ENCODE data around the gene GLTP. TPM values are rescaled to one million over a fixed set of nuclear protein-coding genes. Genes with fewer than 3 reads are reported as not detected.
"Not testable (repeated sequence)": the region's sequence is repeated elsewhere in the genome, so short reads cannot be mapped to it uniquely, and the experiment has no call there.

GLTP gene, protein sequence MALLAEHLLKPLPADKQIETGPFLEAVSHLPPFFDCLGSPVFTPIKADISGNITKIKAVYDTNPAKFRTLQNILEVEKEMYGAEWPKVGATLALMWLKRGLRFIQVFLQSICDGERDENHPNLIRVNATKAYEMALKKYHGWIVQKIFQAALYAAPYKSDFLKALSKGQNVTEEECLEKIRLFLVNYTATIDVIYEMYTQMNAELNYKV
- total RNA-seq: 20.5 and 42.5 TPM in 2 replicates
- 24.9 and 25.0 TPM in 2 replicates for polyA plus RNA-seq

DNA sequence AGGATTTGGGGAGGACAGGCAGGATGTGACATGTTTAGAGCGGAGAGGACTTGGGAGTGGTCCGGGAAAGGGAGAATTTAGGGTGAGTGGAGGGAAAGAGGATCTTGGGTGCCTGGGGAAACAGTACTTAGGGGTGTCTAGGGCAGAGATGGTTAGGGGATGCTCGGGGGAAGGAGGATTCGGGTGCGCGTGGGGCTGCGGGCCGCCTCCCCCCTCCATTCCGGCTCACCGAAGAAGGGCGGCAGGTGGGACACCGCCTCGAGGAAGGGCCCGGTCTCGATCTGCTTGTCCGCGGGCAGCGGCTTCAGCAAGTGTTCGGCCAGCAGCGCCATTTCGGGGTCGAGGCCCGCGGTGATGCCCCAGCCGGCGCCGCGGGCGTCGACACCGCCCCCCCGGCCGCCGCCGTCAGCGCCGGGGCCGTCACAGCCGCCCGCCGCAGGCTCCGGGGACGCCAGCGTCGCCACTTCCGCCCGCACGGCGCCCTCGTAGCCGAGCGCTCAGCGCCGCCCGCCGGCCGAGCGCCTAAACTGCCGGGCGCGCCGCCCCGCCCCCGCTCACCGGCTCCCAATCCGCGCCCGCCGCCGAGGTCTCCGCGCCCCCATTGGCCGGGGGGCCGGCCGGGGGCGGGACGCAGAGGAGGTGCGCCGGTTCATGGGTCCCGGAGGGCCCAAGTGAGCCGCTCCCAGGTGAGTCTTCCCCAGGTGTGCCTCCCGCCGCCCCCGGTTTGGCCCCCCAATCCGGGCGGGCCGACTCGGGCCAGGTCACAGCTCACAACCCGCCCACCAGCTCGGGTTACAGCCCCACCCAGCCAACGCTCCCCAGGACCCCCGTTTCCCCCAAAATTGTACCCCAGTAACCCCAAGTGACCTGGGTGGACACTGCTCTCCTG is at the start of gene GLTP:
TSS of gene GLTP (minus strand) at position 499 of the 889 bp plus-strand sequence. CDS start at position 332, 167 bp downstream.
- Histone ChIP-seq H3K27me3 (peaks cover 3% of the 10 kb centered on the region), H3K9me3 (ENCODE audit: low read depth) (no peaks in the 10 kb centered on the region), H3K4me3 (peak within 1 kb of the TSS; percentile 89), H3K4me1 (ENCODE audit: low read depth) (peaks cover 19% of the 10 kb centered on the region), H3K36me3 (no peaks in the 10 kb centered on the region), H3K27ac (no peak within 1 kb of the TSS)
- TF ChIP-seq, protein P1, sequence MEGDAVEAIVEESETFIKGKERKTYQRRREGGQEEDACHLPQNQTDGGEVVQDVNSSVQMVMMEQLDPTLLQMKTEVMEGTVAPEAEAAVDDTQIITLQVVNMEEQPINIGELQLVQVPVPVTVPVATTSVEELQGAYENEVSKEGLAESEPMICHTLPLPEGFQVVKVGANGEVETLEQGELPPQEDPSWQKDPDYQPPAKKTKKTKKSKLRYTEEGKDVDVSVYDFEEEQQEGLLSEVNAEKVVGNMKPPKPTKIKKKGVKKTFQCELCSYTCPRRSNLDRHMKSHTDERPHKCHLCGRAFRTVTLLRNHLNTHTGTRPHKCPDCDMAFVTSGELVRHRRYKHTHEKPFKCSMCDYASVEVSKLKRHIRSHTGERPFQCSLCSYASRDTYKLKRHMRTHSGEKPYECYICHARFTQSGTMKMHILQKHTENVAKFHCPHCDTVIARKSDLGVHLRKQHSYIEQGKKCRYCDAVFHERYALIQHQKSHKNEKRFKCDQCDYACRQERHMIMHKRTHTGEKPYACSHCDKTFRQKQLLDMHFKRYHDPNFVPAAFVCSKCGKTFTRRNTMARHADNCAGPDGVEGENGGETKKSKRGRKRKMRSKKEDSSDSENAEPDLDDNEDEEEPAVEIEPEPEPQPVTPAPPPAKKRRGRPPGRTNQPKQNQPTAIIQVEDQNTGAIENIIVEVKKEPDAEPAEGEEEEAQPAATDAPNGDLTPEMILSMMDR (IDR thresholded peaks at IDR 0.05; ENCODE audit: low read depth, low read length): peak; percentile 20
- peak; percentile 81 to 95 for DNase-seq (ENCODE audit: low read depth in 1 of 2, low spot score in 1 of 2)

DNA sequence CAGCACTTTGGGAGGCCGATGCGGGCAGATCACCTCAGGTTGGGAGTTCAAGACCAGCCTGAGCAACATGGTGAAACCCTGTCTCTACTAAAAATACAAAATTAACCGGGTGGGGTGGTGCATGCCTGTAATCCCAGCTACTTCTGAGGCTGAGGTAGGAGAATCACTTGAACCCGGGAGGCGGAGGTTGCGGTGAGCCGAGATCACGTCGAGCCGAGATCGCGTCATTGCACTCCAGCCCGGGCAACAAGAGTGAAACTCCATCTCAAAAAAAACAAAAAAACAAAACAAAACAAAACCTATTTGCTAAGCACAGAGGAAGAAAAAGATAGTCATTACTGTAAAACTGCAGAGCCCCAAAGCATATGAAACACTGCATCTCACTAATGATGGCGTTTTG is 49.0 kb upstream of the GLTP start:
- H3K4me3 ChIP-seq; H3K4me1 ChIP-seq (ENCODE audit: low read depth); H3K27ac ChIP-seq; H3K27me3 ChIP-seq; H3K9me3 ChIP-seq (ENCODE audit: low read depth); DNase-seq (ENCODE audit: low read depth in 1 of 2, low spot score in 1 of 2): not testable (repeated sequence)
- H3K36me3 ChIP-seq: peaks cover 28% of the 10 kb centered on the region

DNA sequence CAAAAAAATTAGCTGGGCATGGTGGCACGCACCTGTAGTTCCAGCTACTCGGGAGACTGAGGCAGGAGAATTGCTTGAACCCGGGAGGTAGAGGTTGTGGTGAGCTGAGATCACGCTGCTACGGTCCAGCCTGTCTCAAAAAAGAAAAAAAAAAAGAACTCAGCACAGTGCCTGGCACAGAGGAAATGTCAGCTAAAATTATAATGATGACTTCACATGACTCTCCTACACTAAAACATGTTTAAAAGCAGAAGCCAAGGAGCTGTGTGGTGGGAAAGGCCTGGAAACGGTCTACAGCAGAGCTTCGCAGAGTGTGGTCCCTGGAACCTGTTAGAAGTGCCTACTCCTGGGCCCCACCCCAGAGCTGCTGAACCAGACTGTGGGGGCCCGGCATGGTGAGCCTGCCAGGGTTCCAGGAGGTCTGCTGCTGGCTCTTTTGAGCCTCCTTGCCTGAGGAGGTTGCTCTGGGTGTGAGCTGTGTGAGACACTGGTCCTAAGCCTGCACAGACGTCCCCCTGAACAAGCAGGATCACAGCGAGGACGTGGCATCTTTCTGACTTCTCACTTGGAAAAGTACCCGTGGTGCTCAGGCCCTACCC is 47.8 kb upstream of the GLTP start:
- TF ChIP-seq, protein P1 (IDR thresholded peaks at IDR 0.05; ENCODE audit: low read depth, low read length): no peak
- Histone ChIP-seq H3K36me3 (peaks cover 18% of the 10 kb centered on the region), H3K27me3 (no peaks in the 10 kb centered on the region), H3K4me1 (ENCODE audit: low read depth) (peaks cover 6% of the 10 kb centered on the region), H3K4me3 (no peak overlapping the region), H3K27ac (no peak overlapping the region), H3K9me3 (ENCODE audit: low read depth) (no peaks in the 10 kb centered on the region)
- no peak for DNase-seq (ENCODE audit: low read depth in 1 of 2, low spot score in 1 of 2)

DNA sequence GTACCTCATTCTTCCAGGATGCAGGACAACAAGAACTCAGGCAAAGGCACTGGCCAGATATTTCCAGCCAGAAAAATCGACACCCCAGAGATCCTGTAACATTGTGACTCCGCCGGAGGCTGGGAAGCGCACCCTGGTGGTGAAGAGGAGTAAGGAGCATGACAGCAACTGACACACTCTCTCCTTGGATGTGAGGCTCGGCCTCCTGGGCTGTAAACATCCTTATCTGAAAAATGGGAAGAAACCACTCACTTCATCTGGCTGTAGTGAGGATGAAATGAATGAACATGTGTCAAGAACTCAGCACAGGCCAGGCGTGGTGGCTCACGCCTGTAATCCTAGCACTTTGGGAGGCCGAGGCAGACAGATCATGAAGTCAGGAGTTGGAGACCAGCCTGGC is 47.3 kb upstream of the GLTP start:
- Histone ChIP-seq H3K27ac (no peak overlapping the region), H3K9me3 (ENCODE audit: low read depth) (no peaks in the 10 kb centered on the region), H3K36me3 (peaks cover 13% of the 10 kb centered on the region), H3K4me3 (no peak overlapping the region), H3K27me3 (no peaks in the 10 kb centered on the region), H3K4me1 (ENCODE audit: low read depth) (peaks cover 6% of the 10 kb centered on the region)
- peak in 1 of 2 donors; percentile 56 for DNase-seq (ENCODE audit: low read depth in 1 of 2, low spot score in 1 of 2)
- TF ChIP-seq, protein P1 (IDR thresholded peaks at IDR 0.05; ENCODE audit: low read depth, low read length): peak; percentile 68

DNA sequence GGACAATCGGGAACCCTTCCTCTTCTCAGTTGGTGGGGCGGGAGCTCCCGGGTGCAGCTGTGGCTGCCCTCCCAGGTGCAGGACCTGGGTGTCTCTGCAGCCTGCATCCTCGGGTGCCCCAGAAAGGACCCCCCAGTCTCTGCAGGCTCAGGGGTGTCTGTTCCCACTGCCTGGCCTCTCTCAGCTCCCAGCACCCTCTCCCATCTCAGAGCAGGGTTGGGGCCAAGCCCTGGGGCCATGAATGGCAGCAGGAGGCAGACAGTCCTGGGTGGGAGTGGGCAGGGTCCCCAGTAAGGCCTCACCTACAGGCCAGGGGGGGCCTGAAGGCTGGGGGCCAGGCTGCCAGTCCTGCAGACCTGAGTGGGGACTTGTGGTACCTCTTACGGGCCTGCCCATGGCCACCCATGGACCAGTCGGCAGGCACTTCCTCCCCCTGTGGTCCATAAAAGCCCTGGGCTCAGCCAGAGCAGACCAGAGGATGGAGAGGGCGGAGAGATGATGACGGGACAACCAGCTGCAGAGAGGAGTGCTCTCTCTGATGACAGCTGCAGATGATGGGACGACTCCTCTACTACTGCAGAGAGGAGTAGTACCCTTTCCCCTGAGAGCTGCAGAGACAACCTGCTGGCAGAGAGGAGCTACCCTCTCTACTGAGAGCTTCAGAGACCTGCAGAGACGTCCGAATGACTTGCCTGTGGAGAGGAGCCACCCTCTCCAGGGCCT is 46.3 kb upstream of the GLTP start:
- TF ChIP-seq, protein P1 (IDR thresholded peaks at IDR 0.05; ENCODE audit: low read depth, low read length): no peak
- no peaks in the 10 kb centered on the region for H3K9me3 ChIP-seq (ENCODE audit: low read depth)
- no peak for DNase-seq (ENCODE audit: low read depth in 1 of 2, low spot score in 1 of 2)
- peaks cover 6% of the 10 kb centered on the region for H3K4me1 ChIP-seq (ENCODE audit: low read depth)
- H3K36me3 ChIP-seq: peaks cover 3% of the 10 kb centered on the region
- no peak overlapping the region for H3K27ac ChIP-seq
- H3K27me3 ChIP-seq: no peaks in the 10 kb centered on the region
- H3K4me3 ChIP-seq: no peak overlapping the region
